Neutrophil (primary cell): ENCODE measurements around the gene LRRC37A3.

Source experiments
- H3K27ac ChIP-seq: fragments of 200-600 bp; sonication (generic); 2 replicates; pipeline ENCODE4 v1.5.1; 2016; ENCODE audit warnings: mild to moderate bottlenecking, moderate library complexity
- H3K27me3 ChIP-seq: fragments of 200-600 bp; sonication (generic); 2 replicates; pipeline ENCODE4 v1.6.0; 2016; ENCODE audit warnings: mild to moderate bottlenecking
- H3K36me3 ChIP-seq: fragments of 200-600 bp; sonication (generic); 2 replicates; pipeline ENCODE4 v1.5.1; 2017
- H3K4me1 ChIP-seq, 2 experiments: fragments of 200-600 bp in 1 of 2; sonication (generic) in 1 of 2; 1 replicate in 1 of 2; 2 replicates in 1 of 2; pipeline versions ENCODE4 v1.5.1 to v1.6.1; 2013 to 2016; ENCODE audit warnings: low read depth in 1 of 2, low read length in 1 of 2, mild to moderate bottlenecking in 1 of 2, moderate library complexity in 1 of 2; ENCODE audit not compliant: control insufficient read depth in 1 of 2, insufficient read depth in 1 of 2
- H3K4me3 ChIP-seq, 2 experiments: fragments of 200-600 bp in 1 of 2; sonication (generic) in 1 of 2; 1 replicate in 1 of 2; 2 replicates in 1 of 2; pipeline ENCODE4 v1.5.1; 2013 to 2016; ENCODE audit warnings: low read depth in 1 of 2, low read length in 1 of 2, mild to moderate bottlenecking in 1 of 2, moderate library complexity in 1 of 2
- H3K9me3 ChIP-seq: fragments of 200-600 bp; sonication (generic); 2 replicates; pipeline ENCODE4 v1.5.1; 2016
- TF ChIP-seq, protein P1 (sequence below): fragments of 200-600 bp; sonication (generic); IDR thresholded peaks from 2 replicates; pipeline ENCODE4 v1.5.1; 2016; ENCODE audit warnings: antibody characterized with exemption

LRRC37A3 gene

GRCh38 chr17:64951877-64952276 is 32.6 kb upstream of the LRRC37A3 start:
- H3K27me3 ChIP-seq = no peaks in the 10 kb centered on the region
- H3K4me1 ChIP-seq = no peaks in the 10 kb centered on the region
- TF ChIP-seq, protein P1, sequence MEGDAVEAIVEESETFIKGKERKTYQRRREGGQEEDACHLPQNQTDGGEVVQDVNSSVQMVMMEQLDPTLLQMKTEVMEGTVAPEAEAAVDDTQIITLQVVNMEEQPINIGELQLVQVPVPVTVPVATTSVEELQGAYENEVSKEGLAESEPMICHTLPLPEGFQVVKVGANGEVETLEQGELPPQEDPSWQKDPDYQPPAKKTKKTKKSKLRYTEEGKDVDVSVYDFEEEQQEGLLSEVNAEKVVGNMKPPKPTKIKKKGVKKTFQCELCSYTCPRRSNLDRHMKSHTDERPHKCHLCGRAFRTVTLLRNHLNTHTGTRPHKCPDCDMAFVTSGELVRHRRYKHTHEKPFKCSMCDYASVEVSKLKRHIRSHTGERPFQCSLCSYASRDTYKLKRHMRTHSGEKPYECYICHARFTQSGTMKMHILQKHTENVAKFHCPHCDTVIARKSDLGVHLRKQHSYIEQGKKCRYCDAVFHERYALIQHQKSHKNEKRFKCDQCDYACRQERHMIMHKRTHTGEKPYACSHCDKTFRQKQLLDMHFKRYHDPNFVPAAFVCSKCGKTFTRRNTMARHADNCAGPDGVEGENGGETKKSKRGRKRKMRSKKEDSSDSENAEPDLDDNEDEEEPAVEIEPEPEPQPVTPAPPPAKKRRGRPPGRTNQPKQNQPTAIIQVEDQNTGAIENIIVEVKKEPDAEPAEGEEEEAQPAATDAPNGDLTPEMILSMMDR = no peak

DNA sequence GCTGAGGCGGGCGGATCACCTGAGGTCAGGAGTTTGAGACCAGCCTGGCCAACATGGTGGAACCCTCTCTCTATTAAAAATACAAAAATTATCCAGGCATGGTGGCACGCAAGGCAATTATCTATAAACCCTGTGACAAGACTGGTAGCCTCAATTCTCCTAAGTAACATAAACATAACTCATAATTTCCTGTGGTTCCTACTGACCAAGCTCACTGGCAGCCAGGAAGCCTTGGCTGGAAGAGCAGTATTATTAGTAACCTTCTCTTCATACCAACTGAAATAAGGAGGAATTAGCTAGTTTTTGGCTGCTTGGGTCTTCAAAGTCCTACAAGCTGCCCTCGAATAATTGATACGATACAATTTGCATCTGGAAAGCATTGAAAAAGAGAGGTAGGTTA is 31.6 kb upstream of the LRRC37A3 start:
- no peaks in the 10 kb centered on the region for H3K27me3 ChIP-seq
- no peaks in the 10 kb centered on the region for H3K4me1 ChIP-seq
- H3K36me3 ChIP-seq = no peaks in the 10 kb centered on the region
- TF ChIP-seq, protein P1 = no peak
- no peak overlapping the region for H3K4me3 ChIP-seq
- H3K27ac ChIP-seq = no peak overlapping the region
- H3K9me3 ChIP-seq = no peaks in the 10 kb centered on the region

More at GRCh38 chr17:64951877-64952276, 32.6 kb upstream of the LRRC37A3 start:
- no peaks in the 10 kb centered on the region for H3K9me3 ChIP-seq
- H3K4me3 ChIP-seq = no peak overlapping the region
- H3K27ac ChIP-seq = no peak overlapping the region
- no peaks in the 10 kb centered on the region for H3K36me3 ChIP-seq

- H3K36me3 ChIP-seq = no peaks in the 10 kb centered on the region
- H3K27ac ChIP-seq = no peak overlapping the region
- no peak overlapping the region for H3K4me3 ChIP-seq
- TF ChIP-seq, protein P1 = no peak
- no peaks in the 10 kb centered on the region for H3K27me3 ChIP-seq
- H3K9me3 ChIP-seq = no peaks in the 10 kb centered on the region
- H3K4me1 ChIP-seq = no peaks in the 10 kb centered on the region
These were observed 27.9 kb upstream of the LRRC37A3 start for GRCh38 chr17:64947152-64947551.

- H3K27me3 ChIP-seq = no peaks in the 10 kb centered on the region
- no peak overlapping the region for H3K27ac ChIP-seq
- no peak overlapping the region for H3K4me3 ChIP-seq
- TF ChIP-seq, protein P1 = no peak
- H3K36me3 ChIP-seq = no peaks in the 10 kb centered on the region
- H3K4me1 ChIP-seq = peaks cover 3 to 6% of the 10 kb centered on the region in 2 experiments
- H3K9me3 ChIP-seq = no peaks in the 10 kb centered on the region
These were observed 22.5 kb upstream of the LRRC37A3 start for GRCh38 chr17:64941761-64942160.

- no peak overlapping the region for H3K27ac ChIP-seq
- TF ChIP-seq, protein P1 = no peak
- no peak overlapping the region for H3K4me3 ChIP-seq
- no peaks in the 10 kb centered on the region for H3K9me3 ChIP-seq
- H3K27me3 ChIP-seq = no peaks in the 10 kb centered on the region
- H3K4me1 ChIP-seq = peaks cover 3 to 6% of the 10 kb centered on the region in 2 experiments
- H3K36me3 ChIP-seq = no peaks in the 10 kb centered on the region
These were observed 21.8 kb upstream of the LRRC37A3 start for GRCh38 chr17:64941045-64941444.

GRCh38 chr17:64940055-64940454 is 20.8 kb upstream of the LRRC37A3 start:
- Histone ChIP-seq H3K4me1 (peaks cover 3 to 6% of the 10 kb centered on the region in 2 experiments), H3K27ac (no peak overlapping the region), H3K9me3 (no peaks in the 10 kb centered on the region), H3K36me3 (no peaks in the 10 kb centered on the region), H3K4me3 (no peak overlapping the region), H3K27me3 (no peaks in the 10 kb centered on the region)
- TF ChIP-seq, protein P1 = no peak
